Measurements from ENCODE around the gene TPP1. TPM values are rescaled to one million over a fixed set of nuclear protein-coding genes. Genes with fewer than 3 reads are reported as not detected.
A peak's percentile ranks its signal among the peaks of the same experiment; 100 is the strongest.

The TPP1 gene
- total and polyA plus RNA-seq, 9 of the 15 experiments (the other 6 are each of a cell fraction or from before 2014, with no cell fraction given), result 7.5 to 75.8 (median 15.7) TPM

GRCh38 chr11:6611092-6611962 is 7.9 kb downstream of the TPP1 start (continued):
- TF ChIP-seq ZC3H4 (CRISPR knock-in tag; IDR thresholded peaks at IDR 0.05; ENCODE audit: borderline replicate concordance), result no peak
- no peak for TF ChIP-seq MCM5 (IDR thresholded peaks at IDR 0.05; ENCODE audit: low read depth)
- TF ChIP-seq ZKSCAN1 (IDR thresholded peaks at IDR 0.05; ENCODE audit: low read depth, low read length), result no peak
- TF ChIP-seq, protein P1, sequence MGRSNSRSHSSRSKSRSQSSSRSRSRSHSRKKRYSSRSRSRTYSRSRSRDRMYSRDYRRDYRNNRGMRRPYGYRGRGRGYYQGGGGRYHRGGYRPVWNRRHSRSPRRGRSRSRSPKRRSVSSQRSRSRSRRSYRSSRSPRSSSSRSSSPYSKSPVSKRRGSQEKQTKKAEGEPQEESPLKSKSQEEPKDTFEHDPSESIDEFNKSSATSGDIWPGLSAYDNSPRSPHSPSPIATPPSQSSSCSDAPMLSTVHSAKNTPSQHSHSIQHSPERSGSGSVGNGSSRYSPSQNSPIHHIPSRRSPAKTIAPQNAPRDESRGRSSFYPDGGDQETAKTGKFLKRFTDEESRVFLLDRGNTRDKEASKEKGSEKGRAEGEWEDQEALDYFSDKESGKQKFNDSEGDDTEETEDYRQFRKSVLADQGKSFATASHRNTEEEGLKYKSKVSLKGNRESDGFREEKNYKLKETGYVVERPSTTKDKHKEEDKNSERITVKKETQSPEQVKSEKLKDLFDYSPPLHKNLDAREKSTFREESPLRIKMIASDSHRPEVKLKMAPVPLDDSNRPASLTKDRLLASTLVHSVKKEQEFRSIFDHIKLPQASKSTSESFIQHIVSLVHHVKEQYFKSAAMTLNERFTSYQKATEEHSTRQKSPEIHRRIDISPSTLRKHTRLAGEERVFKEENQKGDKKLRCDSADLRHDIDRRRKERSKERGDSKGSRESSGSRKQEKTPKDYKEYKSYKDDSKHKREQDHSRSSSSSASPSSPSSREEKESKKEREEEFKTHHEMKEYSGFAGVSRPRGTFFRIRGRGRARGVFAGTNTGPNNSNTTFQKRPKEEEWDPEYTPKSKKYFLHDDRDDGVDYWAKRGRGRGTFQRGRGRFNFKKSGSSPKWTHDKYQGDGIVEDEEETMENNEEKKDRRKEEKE (IDR thresholded peaks at IDR 0.05; ENCODE audit: borderline replicate concordance in 1 of 2, control insufficient read depth in 1 of 2, low read depth in 2 of 2, low read length in 1 of 2), result no peak
- no peak for TF ChIP-seq NFXL1 (CRISPR knock-in tag; IDR thresholded peaks at IDR 0.05)
- TF ChIP-seq FUS (optimal IDR thresholded peaks at IDR 0.05; ENCODE audit: low read depth, low read length), result no peak
- TF ChIP-seq FIP1L1 (IDR thresholded peaks at IDR 0.05; ENCODE audit: low read depth, low read length, poor library complexity, severe bottlenecking), result peak; percentile 88
- TF ChIP-seq ZNF407 (IDR thresholded peaks at IDR 0.05; ENCODE audit: low read depth), result no peak
- TF ChIP-seq ZBTB8A (IDR thresholded peaks at IDR 0.05; ENCODE audit: partially characterized antibody), result no peak
- TF ChIP-seq ZNF354B (CRISPR knock-in tag; IDR thresholded peaks at IDR 0.05), result no peak
- TF ChIP-seq ZNF174 (CRISPR knock-in tag; IDR thresholded peaks at IDR 0.05), result no peak
- no peak for TF ChIP-seq RBBP5 (IDR thresholded peaks at IDR 0.05; ENCODE audit: borderline replicate concordance, insufficient read depth, low read length, poor library complexity, severe bottlenecking)
- TF ChIP-seq SIN3B (IDR thresholded peaks at IDR 0.05; ENCODE audit: low read depth), result no peak
- TF ChIP-seq MEIS2 (IDR thresholded peaks at IDR 0.05; ENCODE audit: partially characterized antibody), result no peak

All from K562 (cell line).